ENCODE measurements around the gene HSD3B2. TPM values are rescaled to one million over a fixed set of nuclear protein-coding genes. Genes with fewer than 3 reads are reported as not detected.

HSD3B2 gene
- total RNA-seq, 1 experiment from 2014 or later, result 1.0 TPM

GRCh38 chr1:119469741-119470140 is 54.8 kb downstream of the HSD3B2 start:
- peaks cover 5% of the 10 kb centered on the region; the same call in 1 of the 2 replicates for H3K27me3 Mint-ChIP-seq (ENCODE audit: low read depth)
- TF ChIP-seq SOX15 (CRISPR knock-in tag; IDR thresholded peaks at IDR 0.05) (no peak), NR2C2 (CRISPR knock-in tag; IDR thresholded peaks at IDR 0.05) (no peak), SMAD3 (CRISPR knock-in tag; IDR thresholded peaks at IDR 0.05; ENCODE audit: borderline replicate concordance) (no peak), CBFB (CRISPR knock-in tag; IDR thresholded peaks at IDR 0.05; ENCODE audit: low read depth) (no peak)
- TF ChIP-seq, protein P1, sequence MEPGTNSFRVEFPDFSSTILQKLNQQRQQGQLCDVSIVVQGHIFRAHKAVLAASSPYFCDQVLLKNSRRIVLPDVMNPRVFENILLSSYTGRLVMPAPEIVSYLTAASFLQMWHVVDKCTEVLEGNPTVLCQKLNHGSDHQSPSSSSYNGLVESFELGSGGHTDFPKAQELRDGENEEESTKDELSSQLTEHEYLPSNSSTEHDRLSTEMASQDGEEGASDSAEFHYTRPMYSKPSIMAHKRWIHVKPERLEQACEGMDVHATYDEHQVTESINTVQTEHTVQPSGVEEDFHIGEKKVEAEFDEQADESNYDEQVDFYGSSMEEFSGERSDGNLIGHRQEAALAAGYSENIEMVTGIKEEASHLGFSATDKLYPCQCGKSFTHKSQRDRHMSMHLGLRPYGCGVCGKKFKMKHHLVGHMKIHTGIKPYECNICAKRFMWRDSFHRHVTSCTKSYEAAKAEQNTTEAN (CRISPR knock-in tag; IDR thresholded peaks at IDR 0.05), result no peak

DNA sequence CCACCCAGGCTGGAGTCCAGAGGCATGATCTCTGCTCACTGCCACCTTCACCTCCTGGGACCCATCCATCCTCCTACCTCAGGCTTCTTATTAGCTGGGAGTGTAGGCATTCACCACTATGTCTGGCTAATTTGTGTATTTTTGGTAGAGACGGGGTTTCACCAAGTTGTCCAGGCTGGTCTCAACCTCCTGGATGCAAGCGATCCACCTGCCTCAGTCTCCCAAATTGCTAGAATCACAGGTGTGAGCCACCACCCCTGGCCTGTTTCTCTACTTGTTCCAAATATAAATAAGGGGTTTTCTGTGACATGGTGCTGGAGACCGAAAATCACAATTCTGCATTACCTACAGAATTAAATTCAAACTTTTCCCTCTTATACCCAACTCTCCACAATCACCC is 55.4 kb downstream of the HSD3B2 start:
- Mint-ChIP-seq H3K4me3 (no peak overlapping the region), H3K9me3 (no peaks in the 10 kb centered on the region), H3K4me1 (peaks cover 16% of the 10 kb centered on the region), H3K27me3 (ENCODE audit: low read depth) (peaks cover 5% of the 10 kb centered on the region; the same call in 1 of the 2 replicates), H3K36me3 (no peaks in the 10 kb centered on the region), H3K27ac (no peak overlapping the region)
- ChIA-PET POLR2A (no interaction called here), CTCF (no interaction called here)
- TF ChIP-seq GTF2I (CRISPR knock-in tag; conservative IDR thresholded peaks at IDR 0.05) (no peak), SOX15 (CRISPR knock-in tag; IDR thresholded peaks at IDR 0.05) (no peak), ETV6 (CRISPR knock-in tag; IDR thresholded peaks at IDR 0.05) (no peak), MLX (CRISPR knock-in tag; IDR thresholded peaks at IDR 0.05) (no peak), FOXP1 (CRISPR knock-in tag; IDR thresholded peaks at IDR 0.05; ENCODE audit: borderline replicate concordance) (no peak)
- TF ChIP-seq, protein P2, sequence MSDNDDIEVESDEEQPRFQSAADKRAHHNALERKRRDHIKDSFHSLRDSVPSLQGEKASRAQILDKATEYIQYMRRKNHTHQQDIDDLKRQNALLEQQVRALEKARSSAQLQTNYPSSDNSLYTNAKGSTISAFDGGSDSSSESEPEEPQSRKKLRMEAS (CRISPR knock-in tag; IDR thresholded peaks at IDR 0.05), result no peak
- DNase-seq (ENCODE audit: low spot score) (no peak), ATAC-seq (no peak)

More at GRCh38 chr1:119469741-119470140, 54.8 kb downstream of the HSD3B2 start:
- no peaks in the 10 kb centered on the region for H3K9me3 Mint-ChIP-seq
- CTCF ChIA-PET, result no interaction called here
- POLR2A ChIA-PET, result no interaction called here
- peaks cover 17% of the 10 kb centered on the region for H3K4me1 Mint-ChIP-seq
- ATAC-seq, result no peak
- DNase-seq (ENCODE audit: low spot score), result no peak
- no peak overlapping the region for H3K4me3 Mint-ChIP-seq
- no peak overlapping the region for H3K27ac Mint-ChIP-seq
- H3K36me3 Mint-ChIP-seq, result no peaks in the 10 kb centered on the region

DNA sequence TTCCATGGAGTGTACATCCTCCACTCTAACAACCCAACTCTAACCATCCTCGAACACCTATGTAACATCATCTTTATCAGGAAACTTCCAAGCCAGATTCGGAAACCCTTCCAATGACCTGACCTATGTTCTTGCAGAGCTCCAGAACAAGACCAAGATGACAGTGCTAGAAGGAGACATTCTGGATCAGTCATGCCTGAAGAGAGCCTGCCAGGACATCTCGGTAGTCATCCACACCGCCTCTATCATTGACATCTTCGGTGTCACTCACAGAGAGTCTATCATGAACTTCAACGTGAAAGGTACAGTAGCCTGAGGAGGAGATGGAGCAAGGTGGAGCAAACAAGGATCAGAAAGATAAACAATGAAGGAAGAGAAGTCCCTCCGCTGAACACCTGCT is 56.0 kb downstream of the HSD3B2 start:
- H3K27ac Mint-ChIP-seq, result no peak overlapping the region
- DNase-seq (ENCODE audit: low spot score), result no peak
- peaks cover 13% of the 10 kb centered on the region for H3K4me1 Mint-ChIP-seq
- no peaks in the 10 kb centered on the region for H3K36me3 Mint-ChIP-seq
- ChIA-PET POLR2A (no interaction called here), CTCF (no interaction called here)
- H3K9me3 Mint-ChIP-seq, result no peaks in the 10 kb centered on the region
- peaks cover 5% of the 10 kb centered on the region; the same call in 1 of the 2 replicates for H3K27me3 Mint-ChIP-seq (ENCODE audit: low read depth)
- no peak overlapping the region for H3K4me3 Mint-ChIP-seq
- no peak for ATAC-seq
- TF ChIP-seq CDX4 (CRISPR knock-in tag; IDR thresholded peaks at IDR 0.05; ENCODE audit: borderline replicate concordance), result no peak
- TF ChIP-seq PREB (CRISPR knock-in tag; IDR thresholded peaks at IDR 0.05; ENCODE audit: borderline replicate concordance), result no peak
- TF ChIP-seq IRF2 (CRISPR knock-in tag; IDR thresholded peaks at IDR 0.05; ENCODE audit: borderline replicate concordance, low read depth), result no peak
- no peak for TF ChIP-seq MYBL2 (CRISPR knock-in tag; IDR thresholded peaks at IDR 0.05)
- TF ChIP-seq TCF7 (CRISPR knock-in tag; IDR thresholded peaks at IDR 0.05; ENCODE audit: low read depth), result no peak
- TF ChIP-seq, protein P3, sequence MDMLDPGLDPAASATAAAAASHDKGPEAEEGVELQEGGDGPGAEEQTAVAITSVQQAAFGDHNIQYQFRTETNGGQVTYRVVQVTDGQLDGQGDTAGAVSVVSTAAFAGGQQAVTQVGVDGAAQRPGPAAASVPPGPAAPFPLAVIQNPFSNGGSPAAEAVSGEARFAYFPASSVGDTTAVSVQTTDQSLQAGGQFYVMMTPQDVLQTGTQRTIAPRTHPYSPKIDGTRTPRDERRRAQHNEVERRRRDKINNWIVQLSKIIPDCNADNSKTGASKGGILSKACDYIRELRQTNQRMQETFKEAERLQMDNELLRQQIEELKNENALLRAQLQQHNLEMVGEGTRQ (CRISPR knock-in tag; IDR thresholded peaks at IDR 0.05), result no peak
- no peak for TF ChIP-seq JAZF1 (CRISPR knock-in tag; IDR thresholded peaks at IDR 0.05)
- no peak for TF ChIP-seq RORB (CRISPR knock-in tag; IDR thresholded peaks at IDR 0.05)
- no peak for TF ChIP-seq NR1H2 (CRISPR knock-in tag; IDR thresholded peaks at IDR 0.05)
- TF ChIP-seq CTCF (IDR thresholded peaks at IDR 0.05), result no peak
- no peak for TF ChIP-seq ETV6 (CRISPR knock-in tag; IDR thresholded peaks at IDR 0.05)
- no peak for TF ChIP-seq ATF1 (CRISPR knock-in tag; IDR thresholded peaks at IDR 0.05)
- TF ChIP-seq ZSCAN18 (CRISPR knock-in tag; IDR thresholded peaks at IDR 0.05), result no peak
- TF ChIP-seq ATF2 (CRISPR knock-in tag; IDR thresholded peaks at IDR 0.05; ENCODE audit: borderline replicate concordance, low read depth), result no peak
- no peak for TF ChIP-seq ESRRA (CRISPR knock-in tag; IDR thresholded peaks at IDR 0.05; ENCODE audit: borderline replicate concordance)

Measured in WTC11 (cell line).